Glutamatergic neuron (in vitro differentiated cells): Measurements from ENCODE around the gene ROS1. TPM values are rescaled to one million over a fixed set of nuclear protein-coding genes. Genes with fewer than 3 reads are reported as not detected.

ENCODE experiments used
- DNase-seq: peaks from one replicate; pipeline ENCODE4 v3.0.0; 2022
- H3K27ac Mint-ChIP-seq: one replicate; pipeline ENCODE4 v1.8.0; 2020; ENCODE audit warnings: mild to moderate bottlenecking, mixed read lengths, inconsistent platforms; ENCODE audit not compliant: unreplicated experiment
- H3K27me3 Mint-ChIP-seq: one replicate; pipeline ENCODE4 v1.8.0; 2020; ENCODE audit warnings: mild to moderate bottlenecking, moderate library complexity, mixed read lengths, inconsistent platforms; ENCODE audit not compliant: unreplicated experiment
- H3K36me3 Mint-ChIP-seq: one replicate; pipeline ENCODE4 v1.8.0; 2020; ENCODE audit warnings: mild to moderate bottlenecking, mixed read lengths, inconsistent platforms; ENCODE audit not compliant: unreplicated experiment
- H3K4me1 Mint-ChIP-seq: one replicate; pipeline ENCODE4 v1.8.0; 2020; ENCODE audit warnings: mild to moderate bottlenecking, low read depth, mixed read lengths, inconsistent platforms; ENCODE audit not compliant: unreplicated experiment
- H3K4me3 Mint-ChIP-seq: one replicate; pipeline ENCODE4 v1.8.0; 2020; ENCODE audit warnings: mild to moderate bottlenecking, mixed read lengths, inconsistent platforms; ENCODE audit not compliant: unreplicated experiment
- H3K9me3 Mint-ChIP-seq: one replicate; pipeline ENCODE4 v1.8.0; 2020; ENCODE audit warnings: mild to moderate bottlenecking, moderate library complexity, mixed read lengths, inconsistent platforms; ENCODE audit not compliant: unreplicated experiment
- CTCF ChIP-seq: fragments of 200-600 bp; sonication (generic); IDR thresholded peaks from one replicate; pipeline ENCODE4 v1.5.0; 2021; ENCODE audit not compliant: partially characterized antibody, unreplicated experiment
- total RNA-seq: library from RNA; stranded (reverse); fragmentation: NEBNext Ultra II Directional; extraction: Animal tissue kit (Norgen Biotek cat#: 25700); gene quantifications from one replicate; pipeline ENCODE4 v1.2.1, GENCODE V29; 2021; ENCODE audit not compliant: unreplicated experiment

Gene ROS1
- total RNA-seq, 1 donor from 2014 or later, result not detected

GRCh38 chr6:117404548-117404947, 21.2 kb downstream of the ROS1 start:
- no peaks in the 10 kb centered on the region for H3K9me3 Mint-ChIP-seq
- H3K36me3 Mint-ChIP-seq, result no peaks in the 10 kb centered on the region
- no peak for DNase-seq
- H3K4me1 Mint-ChIP-seq, result no peaks in the 10 kb centered on the region
- H3K27ac Mint-ChIP-seq, result no peak overlapping the region
- H3K4me3 Mint-ChIP-seq, result no peak overlapping the region
- TF ChIP-seq CTCF, result no peak
- peaks cover under 1% of the 10 kb centered on the region for H3K27me3 Mint-ChIP-seq

DNA sequence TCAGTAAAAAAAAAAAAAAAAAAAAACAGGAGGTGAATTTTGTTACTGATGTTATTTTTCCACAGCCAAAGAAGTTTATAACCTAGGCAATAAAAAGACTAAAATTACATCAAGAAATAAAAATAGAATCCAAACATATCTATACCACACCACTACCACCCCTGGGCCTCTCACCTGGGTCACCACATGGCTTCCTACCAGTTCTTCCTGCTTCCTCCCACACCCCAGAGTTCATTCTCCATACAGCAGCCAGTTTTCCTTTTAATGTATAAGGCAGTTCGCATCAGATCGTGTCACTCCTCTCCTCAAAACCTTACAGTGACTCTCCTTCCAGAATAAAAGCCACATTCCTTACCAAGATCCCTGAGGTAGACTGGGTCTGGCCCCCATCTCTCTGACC, 23.9 kb downstream of the ROS1 start:
- Mint-ChIP-seq H3K36me3 (no peaks in the 10 kb centered on the region), H3K9me3 (no peaks in the 10 kb centered on the region), H3K27ac (no peak overlapping the region), H3K4me3 (no peak overlapping the region), H3K4me1 (peaks cover 3% of the 10 kb centered on the region), H3K27me3 (peaks cover 4% of the 10 kb centered on the region)
- no peak for DNase-seq
- TF ChIP-seq CTCF, result no peak

DNA sequence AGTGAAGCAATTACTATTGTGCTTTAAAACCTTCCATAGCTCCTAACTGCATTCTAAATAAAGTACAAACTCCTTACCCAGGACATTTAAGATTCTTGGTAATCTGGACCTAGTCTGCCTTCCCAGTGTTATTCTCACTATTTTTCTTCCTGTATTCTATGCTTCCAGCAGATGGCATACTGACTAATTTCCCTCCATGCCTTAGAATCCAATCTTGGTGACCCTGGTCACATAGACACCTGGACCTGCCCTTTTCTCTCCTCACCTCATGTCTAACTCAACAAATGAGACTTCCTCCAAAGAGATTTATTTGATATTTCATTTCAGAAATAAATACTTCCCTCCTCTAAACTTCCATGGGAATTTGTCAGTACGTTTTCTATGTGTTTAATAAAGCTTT, 25.8 kb downstream of the ROS1 start:
- no peaks in the 10 kb centered on the region for H3K36me3 Mint-ChIP-seq
- TF ChIP-seq CTCF, result no peak
- H3K27me3 Mint-ChIP-seq, result peaks cover 4% of the 10 kb centered on the region
- DNase-seq, result no peak
- H3K9me3 Mint-ChIP-seq, result no peaks in the 10 kb centered on the region
- H3K27ac Mint-ChIP-seq, result no peak overlapping the region
- H3K4me3 Mint-ChIP-seq, result no peak overlapping the region
- H3K4me1 Mint-ChIP-seq, result peaks cover 3% of the 10 kb centered on the region

DNA sequence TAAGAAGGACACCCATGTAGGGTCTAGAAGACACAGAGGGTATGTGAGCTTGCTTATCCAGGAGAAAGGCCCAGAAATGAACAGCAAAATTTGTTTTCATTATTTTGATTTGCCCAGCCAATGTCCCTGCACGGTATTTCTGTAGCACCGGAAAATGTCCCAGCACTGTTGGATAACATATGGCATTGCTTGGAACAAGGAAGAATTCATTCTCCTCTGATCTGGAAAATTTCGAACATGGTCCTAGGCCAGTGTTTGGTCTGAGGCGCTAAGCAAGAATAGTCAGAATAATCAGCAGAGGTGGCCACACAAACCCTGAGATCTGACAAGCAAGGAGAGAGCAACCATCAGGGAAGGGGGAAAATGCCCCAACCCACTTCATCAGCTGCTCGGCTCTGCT, 26.6 kb downstream of the ROS1 start:
- no peak for DNase-seq
- Mint-ChIP-seq H3K36me3 (no peaks in the 10 kb centered on the region), H3K4me3 (no peak overlapping the region), H3K9me3 (no peaks in the 10 kb centered on the region), H3K27me3 (peaks cover 4% of the 10 kb centered on the region), H3K4me1 (peaks cover 3% of the 10 kb centered on the region), H3K27ac (no peak overlapping the region)
- TF ChIP-seq CTCF, result no peak

- DNase-seq, result no peak
- TF ChIP-seq CTCF, result no peak
- Mint-ChIP-seq H3K36me3 (no peaks in the 10 kb centered on the region), H3K9me3 (no peaks in the 10 kb centered on the region), H3K4me1 (peaks cover 3% of the 10 kb centered on the region), H3K27ac (no peak overlapping the region), H3K4me3 (no peak overlapping the region), H3K27me3 (peaks cover 4% of the 10 kb centered on the region)
Observed at GRCh38 chr6:117397536-117398227, 28.1 kb downstream of the ROS1 start.
